ENCODE results near the gene EPSTI1. TPM values are rescaled to one million over a fixed set of nuclear protein-coding genes. Genes with fewer than 3 reads are reported as not detected.

EPSTI1 gene
- polyA plus RNA-seq, 1 of the 3 experiments (the other 2 are of a cell fraction), result 0.02 TPM

DNA sequence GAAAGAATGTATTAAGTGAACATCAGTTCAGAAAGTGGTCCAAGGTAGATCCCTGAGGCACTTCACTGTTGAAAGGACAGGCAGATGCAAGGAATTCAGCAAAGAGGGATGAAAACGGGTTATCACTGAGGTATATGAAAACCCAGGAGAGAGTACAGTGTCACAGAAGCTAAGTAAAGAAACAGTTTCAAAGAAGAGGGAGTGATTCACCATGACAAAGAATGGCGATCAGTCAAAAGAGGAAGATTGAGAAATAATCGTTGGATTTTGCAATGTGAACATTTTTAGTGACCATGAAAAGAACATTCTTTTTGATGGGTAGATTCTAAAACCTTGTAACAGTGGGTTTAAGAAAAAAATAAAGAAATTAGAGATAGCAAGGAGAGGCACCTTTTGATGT lies 99.3 kb downstream of the EPSTI1 start (continued):
- TF ChIP-seq, protein P1, sequence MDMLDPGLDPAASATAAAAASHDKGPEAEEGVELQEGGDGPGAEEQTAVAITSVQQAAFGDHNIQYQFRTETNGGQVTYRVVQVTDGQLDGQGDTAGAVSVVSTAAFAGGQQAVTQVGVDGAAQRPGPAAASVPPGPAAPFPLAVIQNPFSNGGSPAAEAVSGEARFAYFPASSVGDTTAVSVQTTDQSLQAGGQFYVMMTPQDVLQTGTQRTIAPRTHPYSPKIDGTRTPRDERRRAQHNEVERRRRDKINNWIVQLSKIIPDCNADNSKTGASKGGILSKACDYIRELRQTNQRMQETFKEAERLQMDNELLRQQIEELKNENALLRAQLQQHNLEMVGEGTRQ (IDR thresholded peaks at IDR 0.05; ENCODE audit: borderline replicate concordance, low read depth, low read length), result no peak
- TF ChIP-seq, protein P2, sequence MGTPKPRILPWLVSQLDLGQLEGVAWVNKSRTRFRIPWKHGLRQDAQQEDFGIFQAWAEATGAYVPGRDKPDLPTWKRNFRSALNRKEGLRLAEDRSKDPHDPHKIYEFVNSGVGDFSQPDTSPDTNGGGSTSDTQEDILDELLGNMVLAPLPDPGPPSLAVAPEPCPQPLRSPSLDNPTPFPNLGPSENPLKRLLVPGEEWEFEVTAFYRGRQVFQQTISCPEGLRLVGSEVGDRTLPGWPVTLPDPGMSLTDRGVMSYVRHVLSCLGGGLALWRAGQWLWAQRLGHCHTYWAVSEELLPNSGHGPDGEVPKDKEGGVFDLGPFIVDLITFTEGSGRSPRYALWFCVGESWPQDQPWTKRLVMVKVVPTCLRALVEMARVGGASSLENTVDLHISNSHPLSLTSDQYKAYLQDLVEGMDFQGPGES (IDR thresholded peaks at IDR 0.05; ENCODE audit: low read depth, low read length), result no peak
- TF ChIP-seq NRF1 (IDR thresholded peaks at IDR 0.05; ENCODE audit: low read depth, low read length) (no peak), FOXM1 (IDR thresholded peaks at IDR 0.05; ENCODE audit: low read depth) (no peak), MXI1 (IDR thresholded peaks at IDR 0.05; ENCODE audit: low read depth, low read length) (no peak), TCF12 (IDR thresholded peaks at IDR 0.05) (no peak), EP300 (IDR thresholded peaks at IDR 0.05; ENCODE audit: borderline replicate concordance in 1 of 2, low read depth in 1 of 2, low read length in 1 of 2) (no peak), RAD21 (IDR thresholded peaks at IDR 0.05; ENCODE audit: low read length) (no peak), POLR2AphosphoS5 (IDR thresholded peaks at IDR 0.05; ENCODE audit: low read depth, low read length) (no peak), RFX5 (IDR thresholded peaks at IDR 0.05; ENCODE audit: low read length) (no peak), RXRA (IDR thresholded peaks at IDR 0.05; ENCODE audit: borderline replicate concordance, low read depth) (no peak)
- TF ChIP-seq, protein P3, sequence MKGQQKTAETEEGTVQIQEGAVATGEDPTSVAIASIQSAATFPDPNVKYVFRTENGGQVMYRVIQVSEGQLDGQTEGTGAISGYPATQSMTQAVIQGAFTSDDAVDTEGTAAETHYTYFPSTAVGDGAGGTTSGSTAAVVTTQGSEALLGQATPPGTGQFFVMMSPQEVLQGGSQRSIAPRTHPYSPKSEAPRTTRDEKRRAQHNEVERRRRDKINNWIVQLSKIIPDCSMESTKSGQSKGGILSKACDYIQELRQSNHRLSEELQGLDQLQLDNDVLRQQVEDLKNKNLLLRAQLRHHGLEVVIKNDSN (IDR thresholded peaks at IDR 0.05; ENCODE audit: borderline replicate concordance, low read depth), result no peak

DNA sequence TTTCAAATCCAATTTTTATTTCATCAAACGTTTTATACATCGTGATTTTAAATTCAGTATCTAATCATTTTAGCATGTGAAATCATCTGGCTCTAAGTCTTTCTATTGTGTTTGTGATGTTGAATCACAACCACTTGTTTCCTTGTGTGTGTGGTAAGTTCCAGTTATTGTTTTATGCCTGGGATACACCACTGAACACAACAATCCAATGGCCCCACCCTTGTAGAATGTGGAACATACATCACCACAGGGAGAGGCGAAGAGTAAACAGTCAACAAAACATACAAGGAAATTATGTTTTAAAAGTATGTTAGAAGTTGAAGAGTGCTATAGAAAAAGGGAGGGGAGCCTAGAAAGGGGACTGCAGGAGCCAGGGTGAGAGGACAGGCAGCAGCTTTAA lies 100.5 kb downstream of the EPSTI1 start:
- Histone ChIP-seq H3K4me2 (no peak overlapping the region), H3K9me2 (no peaks in the 10 kb centered on the region), H3K27me3 (ENCODE audit: insufficient read depth) (no peaks in the 10 kb centered on the region), H3K4me1 (ENCODE audit: control insufficient read depth in 1 of 2, insufficient read depth in 2 of 2, low read depth in 1 of 2, low read length in 1 of 2) (peaks cover 0 to 24% of the 10 kb centered on the region in 2 experiments; a peak in 2 of 4 replicates), H2AFZ (ENCODE audit: low read depth) (no peak overlapping the region), H3K36me3 (replicated peaks in 1 of 2; ENCODE audit: control insufficient read depth in 1 of 2, insufficient read depth in 2 of 2, low read length in 1 of 2) (no peaks in the 10 kb centered on the region), H3K9ac (no peak overlapping the region), H3K27ac (ENCODE audit: low read depth in 2 of 2, low read length in 1 of 2) (no peak overlapping the region), H3K4me3 (ENCODE audit: low read depth in 2 of 2, low read length in 1 of 2) (no peak overlapping the region), H4K20me1 (ENCODE audit: insufficient read depth) (no peaks in the 10 kb centered on the region), H3F3A (replicated peaks; ENCODE audit: insufficient read depth) (no peaks in the 10 kb centered on the region), H3K9me3 (no peaks in the 10 kb centered on the region), H3K79me2 (ENCODE audit: insufficient read depth) (no peaks in the 10 kb centered on the region)
- TF ChIP-seq, protein P4, sequence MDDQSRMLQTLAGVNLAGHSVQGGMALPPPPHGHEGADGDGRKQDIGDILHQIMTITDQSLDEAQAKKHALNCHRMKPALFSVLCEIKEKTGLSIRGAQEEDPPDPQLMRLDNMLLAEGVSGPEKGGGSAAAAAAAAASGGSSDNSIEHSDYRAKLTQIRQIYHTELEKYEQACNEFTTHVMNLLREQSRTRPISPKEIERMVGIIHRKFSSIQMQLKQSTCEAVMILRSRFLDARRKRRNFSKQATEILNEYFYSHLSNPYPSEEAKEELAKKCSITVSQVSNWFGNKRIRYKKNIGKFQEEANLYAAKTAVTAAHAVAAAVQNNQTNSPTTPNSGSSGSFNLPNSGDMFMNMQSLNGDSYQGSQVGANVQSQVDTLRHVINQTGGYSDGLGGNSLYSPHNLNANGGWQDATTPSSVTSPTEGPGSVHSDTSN (IDR thresholded peaks at IDR 0.05), result no peak
- TF ChIP-seq ELF1 (IDR thresholded peaks at IDR 0.05), result no peak
- TF ChIP-seq, protein P3 (IDR thresholded peaks at IDR 0.05; ENCODE audit: borderline replicate concordance, low read depth), result no peak
- TF ChIP-seq POLR2AphosphoS5 (IDR thresholded peaks at IDR 0.05; ENCODE audit: low read depth, low read length), result no peak
- no peak for TF ChIP-seq JUND (IDR thresholded peaks at IDR 0.05)
- no peak for TF ChIP-seq MEF2A (IDR thresholded peaks at IDR 0.05; ENCODE audit: borderline replicate concordance, low read depth)
- no peak for TF ChIP-seq EP300 (IDR thresholded peaks at IDR 0.05; ENCODE audit: borderline replicate concordance in 1 of 2, low read depth in 1 of 2, low read length in 1 of 2)
- TF ChIP-seq YY1 (IDR thresholded peaks at IDR 0.05; ENCODE audit: low read depth), result no peak
- TF ChIP-seq NFIC (IDR thresholded peaks at IDR 0.05; ENCODE audit: borderline replicate concordance), result no peak
- TF ChIP-seq SMC3 (IDR thresholded peaks at IDR 0.05; ENCODE audit: low read depth, low read length), result no peak
- TF ChIP-seq CHD2 (IDR thresholded peaks at IDR 0.05; ENCODE audit: low read length, partially characterized antibody), result no peak
- no peak for TF ChIP-seq RFX5 (IDR thresholded peaks at IDR 0.05; ENCODE audit: low read length)
- TF ChIP-seq, protein P1 (IDR thresholded peaks at IDR 0.05; ENCODE audit: borderline replicate concordance, low read depth, low read length), result no peak
- TF ChIP-seq RAD21 (IDR thresholded peaks at IDR 0.05; ENCODE audit: low read length), result no peak
- TF ChIP-seq RCOR1 (IDR thresholded peaks at IDR 0.05; ENCODE audit: low read length), result no peak
- TF ChIP-seq NRF1 (IDR thresholded peaks at IDR 0.05; ENCODE audit: low read depth, low read length), result no peak
- CTCF ChIA-PET, result interaction anchor here (0.9 kb wide), 1 partner anchor 75 kb away, joined by 3 read pairs; no protein-coding TSS in a partner anchor
- no peak for DNase-seq
- POLR2A ChIA-PET, result no interaction called here
- WGBS (ENCODE audit: low lambda C conversion rate), result 94% methylated on average over 3 of the region's 3 CpGs
